Measurements from ENCODE around the gene RPL5. TPM values are rescaled to one million over a fixed set of nuclear protein-coding genes. Genes with fewer than 3 reads are reported as not detected.
"Not testable (repeated sequence)": the region's sequence is repeated elsewhere in the genome, so short reads cannot be mapped to it uniquely, and the experiment has no call there.

RPL5 gene
- 100 to 1,000 TPM; 647 to 909 TPM for total RNA-seq

DNA sequence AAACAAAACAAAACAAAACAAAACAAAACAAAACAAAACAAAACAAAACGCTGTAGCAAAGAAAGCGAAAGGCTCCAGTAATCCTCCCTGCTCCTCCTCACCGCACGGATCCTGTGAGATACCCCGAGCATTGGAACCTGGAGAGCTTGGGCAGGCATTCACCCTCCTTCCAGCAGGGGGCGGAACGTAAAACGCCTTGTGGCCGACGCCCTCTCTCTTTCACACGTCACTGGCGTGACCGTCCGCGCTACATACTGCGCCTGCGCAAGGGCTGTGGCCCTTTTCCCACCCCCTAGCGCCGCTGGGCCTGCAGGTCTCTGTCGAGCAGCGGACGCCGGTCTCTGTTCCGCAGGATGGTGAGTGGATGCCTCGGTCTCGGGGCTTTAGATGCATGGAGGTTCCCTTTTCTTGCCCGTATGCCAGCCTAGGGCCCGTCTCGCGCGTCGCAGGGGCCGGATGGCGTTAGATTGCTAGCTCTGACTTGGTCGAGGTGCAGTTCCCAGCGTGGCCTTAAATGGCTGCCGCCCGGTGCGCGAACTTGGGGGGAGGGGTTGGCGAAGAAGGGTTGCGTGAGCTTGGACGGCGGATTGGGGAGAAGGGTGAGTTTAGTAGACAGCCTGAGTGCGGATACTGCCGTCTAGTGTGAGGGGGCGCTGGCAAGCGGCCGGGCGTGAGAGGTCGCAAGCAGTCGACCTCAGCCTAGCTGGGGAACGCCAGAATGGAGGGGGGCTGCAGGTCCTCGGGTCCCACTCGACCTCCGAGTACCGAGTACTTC is at the start of gene RPL5:
RPL5 (plus strand) TSS at position 279 of the 775 bp plus-strand sequence; CDS start at position 354, 75 bp downstream.
- Mint-ChIP-seq H3K9me3 (no peaks in the 10 kb centered on the region), H3K4me3 (peak within 1 kb of the TSS; percentile 96), H3K27me3 (no peaks in the 10 kb centered on the region), H3K4me1 (ENCODE audit: low read depth in 2 of 2) (peaks cover 39 to 49% of the 10 kb centered on the region in 2 donors), H3K27ac (peak within 1 kb of the TSS; percentile 99 to 100), H3K36me3 (peaks cover 40% of the 10 kb centered on the region)
- ATAC-seq (peak; percentile 96 to 97), DNase-seq (ENCODE audit: low spot score) (peak; percentile 97)

DNA sequence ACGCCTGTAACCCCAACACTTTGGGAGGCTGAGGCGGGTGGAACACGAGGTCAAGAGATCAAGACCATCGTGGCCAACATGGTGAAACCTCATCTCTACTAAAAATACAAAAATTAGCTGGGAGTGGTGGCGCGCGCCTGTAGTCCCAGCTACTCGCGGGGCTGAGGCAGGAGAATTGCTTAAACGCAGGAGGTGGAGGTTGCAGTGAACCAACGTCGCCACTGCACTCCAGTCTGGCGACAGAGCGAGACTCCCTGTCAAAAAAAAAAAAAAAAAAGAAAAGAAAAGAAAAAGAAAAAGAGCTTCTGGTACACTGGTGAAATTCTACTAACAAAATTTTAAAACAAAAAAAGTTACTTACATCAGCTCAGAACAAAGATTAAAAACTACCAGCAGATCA is 48.3 kb upstream of the RPL5 start:
- Mint-ChIP-seq H3K27ac (peak overlapping the region; percentile 24 to 29), H3K4me3 (peak overlapping the region; percentile 74), H3K4me1 (ENCODE audit: low read depth in 2 of 2) (peaks cover 11 to 20% of the 10 kb centered on the region in 2 donors), H3K27me3 (peaks cover 43 to 50% of the 10 kb centered on the region in 2 donors)
- not testable (repeated sequence) for H3K9me3 Mint-ChIP-seq; ATAC-seq; H3K36me3 Mint-ChIP-seq; DNase-seq (ENCODE audit: low spot score)

DNA sequence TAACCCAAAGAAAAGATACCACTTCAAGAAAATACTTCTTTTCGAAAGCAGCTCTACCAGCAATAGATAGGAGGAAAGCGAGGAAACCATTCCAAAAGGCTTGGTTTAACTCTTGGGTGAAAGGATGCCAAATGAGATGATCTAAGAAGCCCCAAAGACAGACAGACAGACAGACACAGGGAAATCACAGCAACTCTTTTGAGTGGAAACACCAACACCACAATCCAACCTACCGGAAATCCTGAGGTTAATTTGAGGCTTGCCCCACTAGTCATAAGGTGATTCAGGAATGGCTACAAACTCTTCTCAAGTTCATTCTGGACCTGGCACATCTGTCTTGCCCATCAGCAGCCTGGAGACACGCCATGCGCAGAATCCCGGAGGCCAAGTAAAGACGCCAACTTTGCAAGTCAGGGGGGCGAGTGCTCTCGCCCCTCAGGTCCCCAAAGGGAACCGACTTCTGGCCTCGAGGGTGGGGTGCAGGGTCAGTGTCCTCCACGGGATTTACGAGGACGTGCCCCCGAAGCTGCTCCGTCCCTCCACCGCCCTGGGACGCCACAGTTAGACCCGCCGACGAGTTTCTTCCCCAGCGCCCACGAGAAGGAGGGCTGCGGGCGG is 47.7 kb upstream of the RPL5 start:
- peak; percentile 64 to 75 for ATAC-seq
- peaks cover 11 to 20% of the 10 kb centered on the region in 2 donors for H3K4me1 Mint-ChIP-seq (ENCODE audit: low read depth in 2 of 2)
- peak overlapping the region; percentile 24 to 29 for H3K27ac Mint-ChIP-seq
- no peaks in the 10 kb centered on the region for H3K9me3 Mint-ChIP-seq
- peaks cover 5% of the 10 kb centered on the region for H3K36me3 Mint-ChIP-seq
- H3K27me3 Mint-ChIP-seq, result peaks cover 39 to 44% of the 10 kb centered on the region in 2 donors
- H3K4me3 Mint-ChIP-seq, result peak overlapping the region; percentile 74
- DNase-seq (ENCODE audit: low spot score), result peak; percentile 71

DNA sequence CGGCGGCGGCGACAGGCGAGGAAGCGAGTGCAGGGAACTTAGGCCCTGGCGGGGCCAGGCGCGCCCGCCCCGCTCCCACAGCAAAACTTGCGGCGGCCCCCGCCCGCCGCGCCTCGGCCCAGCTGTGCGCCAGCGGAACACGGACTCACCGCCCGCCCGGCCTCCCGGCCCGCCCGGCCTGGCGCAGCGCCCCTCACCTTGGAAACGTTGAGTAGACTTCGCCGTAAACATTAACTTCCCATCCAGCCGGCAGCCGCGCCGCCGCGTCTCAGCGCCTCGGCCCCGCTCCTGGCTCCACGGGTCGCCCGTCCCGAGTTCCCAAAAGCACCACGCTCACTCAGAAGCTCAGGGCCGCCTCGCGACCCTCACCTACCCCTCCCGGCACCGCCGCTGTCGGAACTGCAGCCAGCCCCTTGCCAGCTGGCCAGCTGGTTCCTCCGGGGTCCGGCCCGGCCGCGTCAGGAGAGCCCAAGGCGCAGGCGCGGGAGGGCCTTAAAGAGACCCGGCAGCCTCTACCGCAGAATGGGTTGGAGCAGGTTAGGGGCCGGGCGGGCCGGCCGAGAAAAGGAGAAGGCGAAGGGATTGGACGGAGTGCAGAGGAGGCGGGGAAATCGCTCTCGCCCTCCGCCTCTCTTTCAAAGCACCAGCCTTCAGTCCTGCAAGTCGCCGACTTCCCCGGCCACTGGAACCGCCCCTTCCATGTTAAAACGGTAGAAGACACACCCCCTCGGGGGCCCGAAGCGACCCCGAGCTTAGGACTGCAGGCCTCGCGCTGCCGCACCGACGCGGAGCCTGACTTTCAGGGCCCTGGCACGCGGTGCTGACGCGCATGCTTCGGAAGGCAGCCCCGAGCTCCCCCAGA is 47.0 kb upstream of the RPL5 start, which contains the start of gene EVI5:
EVI5 (minus strand) TSS at position 470 of the 862 bp plus-strand sequence. CDS start 48,562 bp downstream, outside the sequence.
- peak within 1 kb of the TSS; percentile 74 for H3K4me3 Mint-ChIP-seq
- peaks cover 5% of the 10 kb centered on the region for H3K36me3 Mint-ChIP-seq
- H3K27ac Mint-ChIP-seq, result peak within 1 kb of the TSS; percentile 24 to 29
- no peaks in the 10 kb centered on the region for H3K9me3 Mint-ChIP-seq
- H3K27me3 Mint-ChIP-seq, result peaks cover 38 to 41% of the 10 kb centered on the region in 2 donors
- DNase-seq (ENCODE audit: low spot score), result peak; percentile 82
- peak; percentile 93 to 94 for ATAC-seq
- peaks cover 11 to 20% of the 10 kb centered on the region in 2 donors for H3K4me1 Mint-ChIP-seq (ENCODE audit: low read depth in 2 of 2)

DNA sequence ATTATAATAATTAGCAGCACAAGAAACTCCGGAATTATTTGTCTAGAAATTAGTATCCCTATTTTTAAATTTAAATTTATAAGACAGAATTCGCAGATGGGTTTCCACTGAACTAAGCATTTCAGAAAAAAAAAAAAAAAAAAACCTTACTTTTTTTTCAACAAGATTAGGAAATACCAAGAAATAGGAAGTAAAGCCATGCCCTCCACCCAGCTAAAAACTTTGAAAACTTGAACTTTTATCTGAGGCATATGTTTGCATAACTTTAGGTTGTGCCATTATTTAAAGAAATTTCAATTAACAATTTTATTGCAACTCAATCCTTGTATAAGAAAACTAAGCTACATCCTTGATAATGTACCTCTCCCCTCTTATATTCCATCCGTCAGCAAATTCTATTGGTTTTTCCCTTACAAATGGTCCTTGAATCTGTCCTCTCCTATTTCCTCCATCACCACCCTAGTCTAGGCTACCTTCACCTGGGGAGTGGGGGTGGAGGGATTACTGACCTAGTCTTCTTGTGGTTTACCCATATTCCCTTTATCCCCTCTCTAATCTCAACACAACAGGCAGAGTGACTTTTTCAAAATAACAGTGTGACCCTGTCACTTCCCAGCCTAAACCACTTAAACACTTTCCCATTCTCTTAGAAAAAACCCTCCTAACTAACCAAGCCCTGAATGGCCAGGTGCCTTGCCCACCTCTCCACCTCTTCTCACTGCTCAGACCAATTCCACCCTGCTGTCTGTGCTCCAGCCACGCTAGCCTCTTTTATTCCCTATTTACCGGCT is 45.5 kb upstream of the RPL5 start:
- Mint-ChIP-seq H3K4me3 (peak overlapping the region; percentile 28), H3K36me3 (peaks cover 5% of the 10 kb centered on the region), H3K27me3 (peaks cover 38 to 40% of the 10 kb centered on the region in 2 donors), H3K9me3 (no peaks in the 10 kb centered on the region), H3K4me1 (ENCODE audit: low read depth in 2 of 2) (peaks cover 11 to 20% of the 10 kb centered on the region in 2 donors), H3K27ac (no peak overlapping the region)
- ATAC-seq (no peak), DNase-seq (ENCODE audit: low spot score) (no peak)

DNA sequence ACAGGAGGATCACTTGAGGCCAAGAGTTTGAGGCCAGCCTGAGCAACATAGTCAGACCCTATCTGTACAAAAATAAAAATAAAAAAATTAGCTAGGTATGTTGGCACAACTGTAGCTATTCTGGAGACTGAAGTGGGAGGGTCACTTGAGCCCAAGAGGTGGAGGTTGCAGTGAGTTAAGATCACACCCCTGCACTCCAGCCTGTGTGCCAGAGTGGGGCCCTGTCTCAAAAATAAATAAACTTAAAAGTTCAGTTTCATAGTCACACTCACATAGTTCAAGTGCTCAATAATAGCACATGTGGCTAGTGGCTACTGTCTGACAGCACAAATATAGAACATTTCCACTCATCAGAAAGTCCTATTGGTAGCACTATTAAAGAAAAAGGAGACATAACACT is 41.8 kb upstream of the RPL5 start:
- Mint-ChIP-seq H3K4me3 (no peak overlapping the region), H3K27me3 (peaks cover 47 to 59% of the 10 kb centered on the region in 2 donors), H3K9me3 (no peaks in the 10 kb centered on the region), H3K36me3 (no peaks in the 10 kb centered on the region), H3K27ac (no peak overlapping the region), H3K4me1 (ENCODE audit: low read depth in 2 of 2) (peaks cover 5 to 6% of the 10 kb centered on the region in 2 donors)
- no peak for DNase-seq (ENCODE audit: low spot score)
- no peak for ATAC-seq

DNA sequence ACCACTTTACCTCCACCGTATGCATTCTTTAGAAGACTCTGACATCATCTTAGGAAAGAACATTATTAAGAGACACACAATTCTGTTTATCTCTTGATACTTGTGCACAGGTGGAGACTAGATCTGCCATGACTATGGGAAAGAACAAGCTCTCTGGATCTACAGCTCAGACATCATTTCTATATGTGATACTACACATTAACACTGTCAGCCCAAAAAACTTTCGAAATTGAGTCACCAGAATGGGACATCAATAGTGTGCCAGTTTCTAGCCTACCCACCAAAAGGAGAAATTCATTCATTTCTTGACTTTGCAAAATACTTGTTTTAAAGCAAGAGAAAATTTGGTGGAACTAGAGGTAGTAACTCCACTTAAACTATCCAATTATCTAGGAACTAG is 41.0 kb upstream of the RPL5 start:
- no peak overlapping the region for H3K27ac Mint-ChIP-seq
- ATAC-seq (peak in 1 of 2 donors; percentile 58), DNase-seq (ENCODE audit: low spot score) (no peak)
- H3K4me3 Mint-ChIP-seq, result no peak overlapping the region
- H3K4me1 Mint-ChIP-seq (ENCODE audit: low read depth in 2 of 2), result peaks cover 0 to 6% of the 10 kb centered on the region in 2 donors
- H3K9me3 Mint-ChIP-seq, result no peaks in the 10 kb centered on the region
- peaks cover 47 to 65% of the 10 kb centered on the region in 2 donors for H3K27me3 Mint-ChIP-seq
- H3K36me3 Mint-ChIP-seq, result no peaks in the 10 kb centered on the region

DNA sequence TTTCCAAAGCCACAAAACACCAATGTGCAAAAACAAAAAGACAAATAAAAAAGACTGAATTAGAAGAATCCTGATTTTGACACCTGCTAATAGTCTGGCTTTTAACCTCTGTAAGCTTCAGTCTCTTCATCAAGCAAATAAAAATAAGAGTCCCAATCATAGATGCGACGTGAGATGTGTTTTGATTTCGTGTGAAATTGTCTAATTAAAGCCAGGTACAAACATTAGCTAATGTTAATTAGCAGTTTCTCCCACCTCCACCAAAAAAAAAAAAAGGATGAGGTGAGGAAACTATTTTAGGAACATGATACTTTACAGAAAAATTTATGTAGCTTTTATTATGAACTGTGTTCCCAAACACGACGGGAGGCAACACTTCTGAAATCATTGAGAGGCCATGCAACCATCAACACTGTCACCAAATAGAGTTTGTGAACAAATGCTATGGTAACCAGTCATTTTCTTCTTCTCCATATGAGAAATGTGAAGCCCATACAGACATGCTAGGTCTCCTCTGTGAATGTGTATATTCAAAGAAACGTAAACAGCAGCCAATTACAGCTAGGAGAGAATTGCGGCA is 40.3 kb upstream of the RPL5 start:
- Mint-ChIP-seq H3K27me3 (peaks cover 44 to 64% of the 10 kb centered on the region in 2 donors), H3K9me3 (no peaks in the 10 kb centered on the region), H3K4me1 (ENCODE audit: low read depth in 2 of 2) (peaks cover 0 to 3% of the 10 kb centered on the region in 2 donors), H3K27ac (no peak overlapping the region), H3K4me3 (no peak overlapping the region), H3K36me3 (no peaks in the 10 kb centered on the region)
- no peak for DNase-seq (ENCODE audit: low spot score)
- ATAC-seq, result no peak

DNA sequence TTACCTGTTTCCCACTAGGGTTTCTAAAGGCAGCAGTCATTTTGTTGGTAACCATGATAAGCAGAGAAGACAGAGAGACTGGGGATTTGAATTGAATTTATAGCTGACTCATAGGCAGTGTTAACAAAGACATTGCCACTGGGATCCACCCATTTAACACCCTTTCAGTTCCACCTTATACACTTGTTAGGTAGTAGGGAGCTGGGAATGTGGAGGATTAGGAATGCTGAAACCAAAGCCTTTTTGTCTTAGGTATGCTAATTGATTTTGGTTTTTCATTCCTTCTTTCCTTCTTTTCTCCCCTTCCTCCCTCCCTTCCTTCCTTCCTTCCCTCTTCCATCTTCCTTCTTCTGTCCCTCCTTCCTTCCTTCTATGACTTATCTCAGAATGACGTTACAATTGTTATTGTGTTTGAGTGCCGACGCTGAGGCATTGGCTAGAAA is 39.5 kb upstream of the RPL5 start:
- Mint-ChIP-seq H3K4me3 (no peak overlapping the region), H3K36me3 (no peaks in the 10 kb centered on the region), H3K9me3 (no peaks in the 10 kb centered on the region), H3K4me1 (ENCODE audit: low read depth in 2 of 2) (no peaks in the 10 kb centered on the region), H3K27ac (no peak overlapping the region), H3K27me3 (peaks cover 45 to 62% of the 10 kb centered on the region in 2 donors)
- ATAC-seq (no peak), DNase-seq (ENCODE audit: low spot score) (no peak)

DNA sequence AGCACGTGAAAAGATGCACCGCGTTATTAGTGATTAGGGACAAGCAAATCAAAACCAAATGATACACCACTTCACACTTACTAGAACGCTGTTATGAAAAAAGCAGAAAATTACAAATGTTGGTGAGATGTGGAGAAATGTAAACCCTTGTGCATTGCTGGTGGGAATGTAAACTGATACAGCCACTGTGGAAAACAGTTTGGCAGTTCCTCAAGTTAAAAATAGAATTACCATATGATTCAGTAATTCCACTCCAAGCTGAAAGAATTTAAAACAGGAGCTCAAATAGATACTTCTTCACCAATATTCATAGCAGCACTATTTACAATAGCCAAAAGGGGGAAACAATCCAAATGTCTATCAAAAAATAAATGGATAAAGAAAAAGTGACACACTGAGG is 36.7 kb upstream of the RPL5 start:
- Mint-ChIP-seq H3K27me3 (peaks cover 40 to 70% of the 10 kb centered on the region in 2 donors), H3K27ac (no peak overlapping the region), H3K9me3 (no peaks in the 10 kb centered on the region), H3K36me3 (no peaks in the 10 kb centered on the region), H3K4me3 (no peak overlapping the region), H3K4me1 (ENCODE audit: low read depth in 2 of 2) (no peaks in the 10 kb centered on the region)
- no peak for ATAC-seq
- DNase-seq (ENCODE audit: low spot score), result no peak

DNA sequence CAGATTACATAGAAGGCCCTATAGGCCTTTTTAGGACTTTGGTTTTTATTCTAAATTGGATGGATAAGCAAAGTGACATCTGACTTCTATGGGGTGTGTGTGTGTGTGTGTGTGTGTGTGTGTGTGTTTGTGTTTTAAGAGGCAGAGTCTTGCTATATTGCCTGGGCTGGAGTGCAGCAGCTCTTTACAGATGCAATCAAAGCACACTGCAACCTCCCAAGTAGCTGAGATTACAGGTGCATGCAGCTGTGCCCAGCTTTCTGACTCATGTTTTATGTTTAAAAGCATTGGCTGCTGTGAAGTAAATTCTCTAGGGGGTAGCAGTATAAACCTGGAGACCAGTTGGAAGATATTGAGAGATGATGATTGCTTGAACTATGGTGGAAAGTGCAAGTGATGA is 34.5 kb upstream of the RPL5 start:
- H3K27me3 Mint-ChIP-seq, result peaks cover 35 to 61% of the 10 kb centered on the region in 2 donors
- no peaks in the 10 kb centered on the region for H3K36me3 Mint-ChIP-seq
- no peak for DNase-seq (ENCODE audit: low spot score)
- H3K4me1 Mint-ChIP-seq (ENCODE audit: low read depth in 2 of 2), result no peaks in the 10 kb centered on the region
- no peak for ATAC-seq
- no peak overlapping the region for H3K4me3 Mint-ChIP-seq
- no peak overlapping the region for H3K27ac Mint-ChIP-seq
- H3K9me3 Mint-ChIP-seq, result no peaks in the 10 kb centered on the region

DNA sequence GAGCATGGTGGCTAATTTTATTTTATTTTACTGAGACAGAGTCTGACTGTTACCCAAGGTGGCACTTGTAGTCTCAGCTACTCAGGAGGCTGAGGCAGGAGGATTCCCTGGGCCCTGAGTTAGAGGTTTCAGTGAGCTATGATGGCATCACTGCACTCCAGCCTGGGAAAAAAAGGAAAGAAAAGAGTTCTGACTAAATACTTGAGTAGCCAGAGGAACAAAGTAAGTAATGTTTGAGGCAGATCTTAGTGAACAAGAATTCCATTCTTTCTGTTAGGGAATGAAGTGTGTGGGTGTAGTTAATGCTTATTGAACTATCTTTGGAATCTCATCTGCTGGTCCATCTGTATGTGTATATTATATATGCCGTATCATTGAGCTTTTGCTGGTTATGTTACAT is 33.9 kb upstream of the RPL5 start:
- no peaks in the 10 kb centered on the region for H3K36me3 Mint-ChIP-seq
- no peaks in the 10 kb centered on the region for H3K4me1 Mint-ChIP-seq (ENCODE audit: low read depth in 2 of 2)
- no peak for DNase-seq (ENCODE audit: low spot score)
- ATAC-seq, result no peak
- H3K27ac Mint-ChIP-seq, result no peak overlapping the region
- H3K27me3 Mint-ChIP-seq, result peaks cover 31 to 55% of the 10 kb centered on the region in 2 donors
- no peak overlapping the region for H3K4me3 Mint-ChIP-seq
- no peaks in the 10 kb centered on the region for H3K9me3 Mint-ChIP-seq
